Aorta (tissue), 5 donors: ENCODE measurements around the gene HPS1. TPM values are rescaled to one million over a fixed set of nuclear protein-coding genes. Genes with fewer than 3 reads are reported as not detected.

ENCODE experiments used
- ATAC-seq: fragments of 200-7000 bp; cut with Tn5 transposase; one replicate; pipeline ENCODE4 v1.9.1; 2022; ENCODE audit warnings: moderate library complexity; ENCODE audit not compliant: low FRiP score
- DNase-seq, 2 donors: peaks; one replicate each; pipeline ENCODE4 v3.0.0-alpha.2; 2020
- H3K27ac ChIP-seq, 2 donors: one replicate each; pipeline ENCODE4 v1.5.1; 2013; ENCODE audit warnings: low read length in 2 of 2, mild to moderate bottlenecking in 2 of 2, moderate library complexity in 2 of 2, control low read depth in 1 of 2, inconsistent platforms in 1 of 2, low read depth in 1 of 2
- H3K27me3 ChIP-seq, 2 donors: one replicate each; pipeline ENCODE4 v1.6.1; 2013; ENCODE audit warnings: control low read depth in 1 of 2, low read length in 1 of 2, mild to moderate bottlenecking in 1 of 2, moderate library complexity in 1 of 2; ENCODE audit not compliant: insufficient read depth in 2 of 2, control insufficient read depth in 1 of 2
- H3K36me3 ChIP-seq, 2 donors: one replicate each; pipeline ENCODE4 v1.6.1; 2013; ENCODE audit warnings: control low read depth in 1 of 2, low read length in 1 of 2, mild to moderate bottlenecking in 1 of 2; ENCODE audit not compliant: insufficient read depth in 2 of 2, control insufficient read depth in 1 of 2
- H3K4me1 ChIP-seq, 2 donors: one replicate each; pipeline ENCODE4 v1.6.1; 2013; ENCODE audit warnings: low read length in 2 of 2, control low read depth in 1 of 2, mild to moderate bottlenecking in 1 of 2, moderate library complexity in 1 of 2; ENCODE audit not compliant: insufficient read depth in 2 of 2, control insufficient read depth in 1 of 2
- H3K4me3 ChIP-seq, 2 donors: one replicate each; pipeline ENCODE4 v1.5.1; 2013; ENCODE audit warnings: low read length in 2 of 2, control low read depth in 1 of 2, mild to moderate bottlenecking in 1 of 2
- H3K9me3 ChIP-seq: one replicate; pipeline ENCODE4 v1.6.1; 2013; ENCODE audit warnings: mild to moderate bottlenecking, low read length; ENCODE audit not compliant: control insufficient read depth
- WGBS, 2 donors: extraction: QIAGEN DNeasy Blood & Tissue Kit; methylation state at CpG; one replicate each; pipeline ENCODE4 v1.1.7; 2013; 5-methylcytosine and 5-hydroxymethylcytosine counted together
- intact Hi-C, 2 donors: fragments of 100-400 bp; cut with DNase I; formaldehyde crosslinking; loops; one replicate each; pipeline versions ENCODE4 v1.14.2 to v1.15.0; 2022
- long read RNA-seq, 2 donors: library from polyadenylated mRNA; unstranded; transcript quantifications; one replicate each; pipeline ENCODE4 v2.0.0, GENCODE V29; 2020 to 2021
- polyA plus RNA-seq, 2 donors: library from polyadenylated mRNA; stranded (reverse); fragments of 200-250 nt; gene quantifications; one replicate each; pipeline ENCODE4 v1.2.3, GENCODE V29; 2013
- total RNA-seq, 2 donors: library from RNA; stranded (reverse); fragmentation: NEBNext Ultra II Directional; extraction: Animal tissue kit (Norgen Biotek cat#: 25700); gene quantifications; one replicate each; pipeline ENCODE4 v1.2.1, GENCODE V29; 2021
- donor health status: healthy with polysubstance abuse.
- donor health status: Bipolar disorder and iron deficiency.
- donor health status: DM: no; HTN: no; CAD: no.
- donor health status: DM: no; HTN: no; CAD: no.
- donor health status: DM: yes; HTN: yes; CAD: no.

Gene HPS1
- total RNA-seq: 10 to 100 TPM; 52.2 to 75.4 TPM
- polyA plus RNA-seq: 10 to 100 TPM; 40.8 to 52.7 TPM
- long read RNA-seq, donor 1, transcript HPS1-207 (4 exons, 922 nt): minor isoform, 7 of 186 reads
- long read RNA-seq, donor 1, transcript HPS1-201 (20 exons, 3,703 nt): major isoform, 33 of 186 reads
- long read RNA-seq, donor 1, partial matches to known transcripts: 85 of 186 reads
- long read RNA-seq, donor 1, other reads (novel, unspliced or antisense): 59 of 186 reads
- long read RNA-seq, donor 2, transcript HPS1-207 (4 exons, 922 nt): major isoform, 5 of 41 reads
- long read RNA-seq, donor 2, transcript HPS1-201 (20 exons, 3,703 nt): major isoform, 5 of 41 reads
- long read RNA-seq, donor 2, partial matches to known transcripts: 21 of 41 reads
- long read RNA-seq, donor 2, other reads (novel, unspliced or antisense): 10 of 41 reads

- DNase-seq (peak; percentile 91 to 96), ATAC-seq (peak; percentile 96)
- Histone ChIP-seq H3K27me3 (no peaks in the 10 kb centered on the region), H3K4me3 (peak within 1 kb of the TSS; percentile 64 to 94), H3K4me1 (no peaks in the 10 kb centered on the region), H3K36me3 (peaks cover 0 to 3% of the 10 kb centered on the region in 2 donors), H3K27ac (peak within 1 kb of the TSS; percentile 77 to 92), H3K9me3 (no peaks in the 10 kb centered on the region)
- intact Hi-C loops: no loop called here
- 3% methylated on average over 40 to 47 of the region's 47 CpGs for WGBS, 2 donors
Measured at GRCh38 chr10:98446661-98447221, at the start of gene HPS1. HPS1 (minus strand) TSS chr10:98446935; CDS start chr10:98443240, 3,695 bp downstream.

- WGBS, 2 donors: 82 to 93% methylated on average over 1 of the region's 1 CpG
- Histone ChIP-seq H3K27me3 (no peaks in the 10 kb centered on the region), H3K9me3 (no peaks in the 10 kb centered on the region), H3K4me1 (no peaks in the 10 kb centered on the region), H3K4me3 (no peak overlapping the region), H3K36me3 (no peaks in the 10 kb centered on the region), H3K27ac (no peak overlapping the region)
- intact Hi-C loops: no loop called here
- DNase-seq (no peak), ATAC-seq (no peak)
Measured at GRCh38 chr10:98492763-98493162, 46.0 kb upstream of the HPS1 start.

GRCh38 chr10:98489561-98490481 lies 43.1 kb upstream of the HPS1 start:
- DNase-seq (no peak), ATAC-seq (no peak)
- H3K36me3 ChIP-seq: no peaks in the 10 kb centered on the region
- no peaks in the 10 kb centered on the region for H3K27me3 ChIP-seq
- intact Hi-C loops: no loop called here
- H3K27ac ChIP-seq: no peak overlapping the region
- H3K9me3 ChIP-seq: no peaks in the 10 kb centered on the region
- no peak overlapping the region for H3K4me3 ChIP-seq
- no peaks in the 10 kb centered on the region for H3K4me1 ChIP-seq
- WGBS, 2 donors: 86% methylated on average over 13 of the region's 13 CpGs

- no peak for DNase-seq
- no peak for ATAC-seq
- intact Hi-C loops: no loop called here
- no peak overlapping the region for H3K4me3 ChIP-seq
- 75 to 77% methylated on average over 1 of the region's 1 CpG for WGBS, 2 donors
- H3K9me3 ChIP-seq: no peaks in the 10 kb centered on the region
- H3K27me3 ChIP-seq: no peaks in the 10 kb centered on the region
- H3K4me1 ChIP-seq: no peaks in the 10 kb centered on the region
- H3K27ac ChIP-seq: no peak overlapping the region
- no peaks in the 10 kb centered on the region for H3K36me3 ChIP-seq
Measured at GRCh38 chr10:98488669-98489430, 42.1 kb upstream of the HPS1 start.

DNA sequence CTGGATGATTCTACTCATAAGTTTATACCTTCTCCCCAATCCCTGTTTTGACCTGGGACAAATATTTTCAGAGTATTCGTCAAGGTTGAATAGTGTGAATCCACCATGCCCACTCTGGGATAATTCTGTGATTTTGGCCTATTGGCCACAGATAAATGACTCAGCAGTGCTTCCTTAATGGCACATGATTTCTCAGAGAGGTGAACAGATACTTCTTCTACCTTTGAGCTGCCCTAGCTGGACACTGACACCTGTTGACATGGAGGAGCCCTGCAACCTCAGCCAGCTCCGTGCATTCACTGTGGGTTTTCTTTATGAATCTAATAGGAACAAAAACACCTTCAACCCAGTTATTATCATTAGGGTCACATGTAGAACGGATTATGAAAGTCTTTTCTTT lies 40.9 kb upstream of the HPS1 start:
- no peak overlapping the region for H3K4me3 ChIP-seq
- H3K9me3 ChIP-seq: no peaks in the 10 kb centered on the region
- H3K27ac ChIP-seq: no peak overlapping the region
- ATAC-seq (no peak), DNase-seq (no peak)
- no peaks in the 10 kb centered on the region for H3K36me3 ChIP-seq
- WGBS, 2 donors: 85 to 87% methylated on average over 3 of the region's 3 CpGs
- intact Hi-C loops: no loop called here
- H3K27me3 ChIP-seq: no peaks in the 10 kb centered on the region
- no peaks in the 10 kb centered on the region for H3K4me1 ChIP-seq

- Histone ChIP-seq H3K36me3 (no peaks in the 10 kb centered on the region), H3K9me3 (no peaks in the 10 kb centered on the region), H3K27ac (no peak overlapping the region), H3K4me1 (no peaks in the 10 kb centered on the region), H3K4me3 (no peak overlapping the region), H3K27me3 (no peaks in the 10 kb centered on the region)
- DNase-seq: no peak
- intact Hi-C loops: no loop called here
- no peak for ATAC-seq
- 92 to 95% methylated on average over 3 of the region's 3 CpGs for WGBS, 2 donors
Measured at GRCh38 chr10:98486421-98486820, 39.7 kb upstream of the HPS1 start.

DNA sequence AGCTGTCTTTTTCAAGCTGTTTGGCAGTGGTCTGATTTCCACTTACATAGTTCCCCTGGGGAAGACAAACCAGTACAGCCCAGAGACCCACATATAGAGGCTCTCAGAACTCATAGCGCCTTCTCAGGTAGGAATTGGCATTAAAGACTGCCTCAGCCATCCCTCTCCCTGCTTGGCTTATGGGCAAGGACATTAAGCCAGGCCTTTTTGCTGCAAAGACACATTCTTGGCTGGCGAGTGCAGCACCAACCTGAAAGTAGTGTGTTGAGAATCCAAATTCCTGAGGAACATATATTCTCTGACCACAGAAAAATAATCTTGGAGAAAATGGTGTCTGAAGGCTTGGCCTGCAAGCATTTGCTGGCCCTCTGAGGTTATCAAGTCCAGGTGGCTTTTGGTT lies 39.2 kb upstream of the HPS1 start:
- ATAC-seq: no peak
- H3K4me1 ChIP-seq: no peaks in the 10 kb centered on the region
- H3K27me3 ChIP-seq: no peaks in the 10 kb centered on the region
- intact Hi-C loops: no loop called here
- no peaks in the 10 kb centered on the region for H3K36me3 ChIP-seq
- H3K27ac ChIP-seq: no peak overlapping the region
- no peak overlapping the region for H3K4me3 ChIP-seq
- no peak for DNase-seq
- WGBS, 2 donors: 64 to 79% methylated on average over 2 of the region's 2 CpGs
- H3K9me3 ChIP-seq: no peaks in the 10 kb centered on the region

GRCh38 chr10:98483658-98484057 lies 36.9 kb upstream of the HPS1 start:
- H3K4me3 ChIP-seq: no peak overlapping the region
- no peak for ATAC-seq
- no peaks in the 10 kb centered on the region for H3K4me1 ChIP-seq
- intact Hi-C loops: no loop called here
- no peaks in the 10 kb centered on the region for H3K9me3 ChIP-seq
- no peak overlapping the region for H3K27ac ChIP-seq
- no peaks in the 10 kb centered on the region for H3K27me3 ChIP-seq
- no peak for DNase-seq
- no peaks in the 10 kb centered on the region for H3K36me3 ChIP-seq
